HG03439 (cell line): Measurements from ENCODE around the gene NUP88.
A peak's percentile ranks its signal among the peaks of the same experiment; 100 is the strongest.

Source experiments
- ATAC-seq: cut with Tn5 transposase; IDR thresholded peaks from one replicate; pipeline ENCODE4 v1.9.1; 2021; ENCODE audit warnings: mild to moderate bottlenecking, moderate library complexity; ENCODE audit not compliant: unreplicated experiment

NUP88 gene

DNA sequence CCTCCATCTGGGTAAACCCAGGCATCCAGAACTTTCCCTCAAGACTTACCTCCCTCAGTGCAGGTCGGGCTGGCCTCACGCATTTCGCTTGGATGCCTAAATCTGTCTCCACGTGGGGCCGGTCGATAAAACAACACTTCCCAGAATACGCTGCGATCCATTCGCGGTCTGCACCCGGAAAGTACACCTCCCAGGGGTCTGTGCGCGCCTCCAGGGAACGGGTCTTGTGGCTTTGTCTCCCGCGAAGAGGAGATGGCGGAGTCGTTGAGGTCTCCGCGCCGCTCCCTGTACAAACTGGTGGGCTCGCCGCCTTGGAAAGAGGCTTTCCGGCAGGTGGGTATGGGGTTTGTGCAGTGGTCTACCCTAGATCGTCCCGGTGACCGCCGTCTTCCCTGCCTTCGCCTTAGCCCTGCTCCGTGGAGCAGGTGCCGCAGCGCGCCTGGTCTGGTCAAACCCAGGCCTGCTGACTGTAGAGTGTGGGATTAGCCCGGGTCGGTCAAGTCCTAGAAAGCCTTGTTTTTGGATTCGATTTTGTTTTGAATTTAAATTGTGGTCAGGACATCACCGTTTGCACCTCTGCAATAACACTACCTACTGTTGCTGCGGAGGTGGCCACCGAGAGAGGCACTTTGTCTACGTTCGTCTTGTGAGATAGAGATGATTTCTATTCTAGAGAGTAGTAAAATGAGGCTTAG lies 644 bp upstream of the NUP88 start, which contains the start of gene RPAIN:
Gene RPAIN (plus strand): TSS at position 224 of the 695 bp plus-strand sequence. CDS start 29 bp downstream, at position 253.
- ATAC-seq, result peak; percentile 52

DNA sequence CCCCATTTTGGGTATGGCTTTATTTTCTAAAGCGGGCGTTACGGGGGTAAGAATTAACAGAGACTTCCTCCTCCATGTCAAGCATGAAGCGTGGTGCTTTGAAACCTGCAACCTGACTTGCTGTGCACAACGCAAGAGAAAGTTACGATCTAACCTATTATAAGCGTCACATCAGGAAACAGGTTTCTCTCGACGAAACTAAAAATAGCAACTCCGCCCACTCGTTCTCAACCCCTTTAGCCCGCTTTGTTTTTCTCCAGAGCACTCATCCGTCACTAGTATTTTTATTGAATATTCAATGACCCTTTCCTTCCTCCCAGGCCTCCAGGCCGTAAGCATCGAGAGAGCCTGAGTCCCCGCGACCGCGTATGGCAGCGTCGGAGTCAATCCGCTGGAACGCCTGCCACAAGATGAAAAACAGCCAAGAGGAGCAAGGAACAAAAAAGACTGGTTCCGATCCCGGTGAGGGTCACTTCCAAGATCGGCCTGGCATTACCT lies 555 bp downstream of the NUP88 start:
- ATAC-seq, result peak; percentile 23

DNA sequence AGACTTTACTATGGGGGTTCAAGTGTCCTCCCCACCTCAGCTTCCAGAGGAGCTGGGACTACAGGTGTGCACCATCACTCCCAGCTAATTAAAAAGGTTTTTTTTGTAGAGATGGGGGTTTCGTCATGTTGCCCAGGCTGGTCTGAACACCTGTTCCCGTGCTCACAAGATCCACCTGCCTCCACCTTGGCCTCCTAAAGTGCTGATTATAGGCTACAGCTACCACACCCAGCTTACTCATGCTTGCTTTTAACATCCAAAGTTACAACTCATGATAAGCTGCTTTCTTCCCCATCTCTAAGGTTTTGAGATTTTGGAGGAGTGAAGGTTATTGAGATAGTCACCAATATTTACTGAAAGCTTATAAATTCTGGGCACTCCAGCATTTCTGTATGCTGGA lies 2.6 kb downstream of the NUP88 start:
- no peak for ATAC-seq

GRCh38 chr17:5413682-5414081 lies 5.8 kb downstream of the NUP88 start:
- no peak for ATAC-seq

DNA sequence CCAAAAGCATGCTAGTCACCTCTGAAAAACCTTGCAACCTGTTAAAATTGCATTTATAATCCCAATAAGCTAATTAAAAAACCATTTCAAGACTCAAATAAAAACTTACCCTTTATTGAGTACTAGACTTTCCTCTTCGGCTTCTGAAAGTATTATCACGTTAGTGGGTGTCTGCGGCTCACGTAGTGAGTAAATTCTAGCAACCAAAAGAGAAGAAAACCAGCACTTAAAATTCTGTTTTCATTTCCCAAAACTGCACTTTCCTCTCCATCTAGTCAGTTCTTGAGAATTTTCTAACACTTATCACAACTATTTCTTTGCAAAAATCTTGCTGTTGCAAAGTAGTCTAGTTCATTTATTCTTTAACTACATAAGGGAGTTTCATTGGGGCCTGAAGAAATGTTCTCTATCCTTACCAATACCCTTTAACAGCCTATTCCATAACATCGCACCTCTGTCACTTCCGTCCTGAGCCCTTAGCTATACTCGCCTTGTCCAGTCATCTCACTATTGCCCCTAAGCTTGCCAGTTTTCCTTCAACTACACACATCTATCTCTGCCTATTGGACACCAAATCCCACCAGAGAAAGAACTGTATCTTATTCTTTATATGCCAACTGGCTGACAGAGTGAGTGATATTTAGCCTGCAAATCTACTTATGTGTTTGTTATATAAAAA lies 8.7 kb downstream of the NUP88 start:
- ATAC-seq, result no peak

DNA sequence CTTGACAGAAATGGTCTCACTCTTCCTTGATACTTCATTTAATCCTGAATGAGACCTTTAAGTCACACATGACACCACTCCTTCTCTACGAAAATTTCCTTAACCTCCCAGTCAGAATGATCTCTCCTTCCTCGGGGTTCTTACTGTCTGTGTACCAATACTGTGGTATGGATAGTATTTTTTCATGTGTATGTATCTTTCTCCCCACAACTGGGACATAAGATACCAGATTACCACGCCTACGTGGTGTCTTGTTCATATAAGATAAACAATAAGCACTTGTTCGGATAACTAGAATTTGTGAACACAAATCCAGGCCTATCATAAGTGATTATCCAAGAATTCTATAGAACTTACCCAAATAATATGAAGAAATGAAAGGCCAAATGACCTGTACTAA lies 11.3 kb downstream of the NUP88 start:
- no peak for ATAC-seq

GRCh38 chr17:5405400-5405799 lies 14.1 kb downstream of the NUP88 start:
- ATAC-seq, result no peak

- no peak for ATAC-seq
These were observed 19.7 kb downstream of the NUP88 start for GRCh38 chr17:5399767-5400166.

DNA sequence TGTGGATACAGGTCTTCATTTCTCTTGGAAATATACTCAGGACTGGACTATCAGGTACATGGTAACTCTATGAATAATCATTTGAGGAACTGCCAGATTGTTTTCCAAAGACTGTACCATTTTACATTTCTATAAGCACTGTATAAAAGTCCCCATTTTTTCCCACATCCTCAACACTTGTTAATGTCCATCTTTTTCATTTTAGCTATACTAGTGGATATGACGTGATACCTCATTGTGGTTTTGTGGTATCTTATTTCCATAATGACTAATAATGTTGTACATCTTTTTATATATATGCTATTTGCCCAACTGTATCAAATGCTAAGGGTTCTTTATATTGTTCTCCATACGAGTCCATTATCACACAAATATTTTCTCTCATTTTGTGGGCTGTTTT lies 22.9 kb downstream of the NUP88 start:
- no peak for ATAC-seq

GRCh38 chr17:5391678-5392077 lies 27.8 kb downstream of the NUP88 start:
- no peak for ATAC-seq

DNA sequence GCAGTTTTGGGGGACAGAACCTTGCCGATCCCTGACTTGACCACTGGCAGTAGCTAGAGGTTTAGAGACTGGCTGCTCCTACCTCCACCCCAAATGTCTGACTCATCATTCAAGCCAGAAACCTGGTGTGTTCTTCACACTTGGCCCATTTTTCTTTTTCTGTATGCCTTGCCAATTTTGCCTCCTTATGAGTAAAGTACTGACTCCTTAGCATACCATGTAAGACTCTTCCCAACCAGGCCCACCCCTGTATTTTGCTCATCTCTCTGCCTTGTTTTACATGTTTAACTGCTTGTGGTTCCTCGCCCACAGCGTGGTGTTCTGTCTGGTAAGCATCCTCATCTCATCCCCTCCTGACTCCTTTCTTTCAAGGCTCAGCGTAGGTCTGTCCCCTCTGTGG lies 37.9 kb downstream of the NUP88 start:
- ATAC-seq, result no peak

- no peak for ATAC-seq
These were observed 38.8 kb downstream of the NUP88 start for GRCh38 chr17:5380491-5381135.

DNA sequence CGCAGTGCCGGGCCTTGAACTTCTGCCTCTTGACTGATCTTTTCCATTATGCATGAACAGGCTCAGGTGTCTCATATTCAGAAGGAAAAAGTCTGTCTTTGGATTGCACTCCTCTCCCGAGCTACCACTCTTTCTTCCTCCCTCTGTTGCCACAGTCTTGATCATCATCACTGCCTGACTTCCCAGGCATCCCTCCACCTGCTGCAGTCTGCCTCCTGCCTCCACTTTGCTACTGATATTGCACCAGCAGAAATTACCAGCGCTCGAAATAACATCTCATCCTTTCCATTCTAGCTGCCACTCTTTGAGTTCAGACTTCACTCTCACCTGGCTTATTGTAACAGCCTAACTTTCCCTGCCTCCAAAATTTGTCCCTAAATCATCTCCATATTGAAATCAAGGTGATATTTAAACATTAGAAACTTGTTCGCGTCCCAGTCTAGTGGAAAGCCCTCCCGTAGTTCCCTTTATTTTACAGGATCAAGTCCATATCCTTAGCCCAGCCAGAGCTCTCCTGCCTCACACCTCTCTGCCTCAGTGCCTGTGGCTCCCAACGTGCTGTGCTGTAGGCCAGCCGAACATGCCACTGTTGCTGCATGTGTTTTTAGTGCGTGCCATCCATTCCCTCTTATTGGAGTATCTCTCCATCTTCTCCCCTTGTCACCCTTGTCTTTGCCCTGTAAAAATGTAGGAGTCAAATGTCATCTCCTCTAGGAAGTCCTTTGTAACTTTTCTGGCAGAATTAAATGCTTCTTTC lies 39.9 kb downstream of the NUP88 start:
- ATAC-seq, result no peak

DNA sequence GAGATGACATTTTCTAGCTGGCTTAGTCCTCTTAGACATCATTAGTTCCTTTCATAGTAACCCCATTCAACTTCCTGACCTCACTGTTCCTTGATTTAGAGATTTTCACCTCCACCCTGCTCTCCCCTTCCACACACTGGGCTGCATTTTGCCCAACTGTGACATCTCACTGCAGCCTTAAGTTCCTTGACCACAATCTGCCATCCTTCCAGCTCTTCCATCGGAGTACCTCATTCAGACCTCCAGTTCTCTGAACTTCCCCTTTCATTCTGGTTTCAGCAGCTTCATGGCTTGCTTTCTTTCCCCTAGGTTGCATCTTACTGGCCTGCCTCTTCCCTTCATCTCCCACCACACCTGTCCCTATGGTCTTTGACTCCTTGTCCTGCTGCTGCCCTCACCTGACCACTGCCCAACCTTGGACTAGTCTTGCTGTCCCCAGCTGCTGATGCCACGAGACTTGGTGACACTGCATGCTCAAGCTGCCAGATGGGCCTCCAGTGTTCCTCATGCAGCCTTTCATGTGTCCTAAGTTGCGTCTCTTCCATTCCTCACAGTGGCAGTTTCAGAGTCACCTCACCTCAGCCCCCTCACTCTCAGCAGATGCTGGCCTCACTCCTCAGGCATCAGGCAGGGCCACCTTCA lies 40.8 kb downstream of the NUP88 start:
- no peak for ATAC-seq

- ATAC-seq, result no peak
These were observed 46.4 kb downstream of the NUP88 start for GRCh38 chr17:5373112-5373511.

- ATAC-seq, result no peak
These were observed 49.1 kb downstream of the NUP88 start for GRCh38 chr17:5370411-5370810.

GRCh38 chr17:5365831-5366230 lies 53.6 kb downstream of the NUP88 start:
- no peak for ATAC-seq

DNA sequence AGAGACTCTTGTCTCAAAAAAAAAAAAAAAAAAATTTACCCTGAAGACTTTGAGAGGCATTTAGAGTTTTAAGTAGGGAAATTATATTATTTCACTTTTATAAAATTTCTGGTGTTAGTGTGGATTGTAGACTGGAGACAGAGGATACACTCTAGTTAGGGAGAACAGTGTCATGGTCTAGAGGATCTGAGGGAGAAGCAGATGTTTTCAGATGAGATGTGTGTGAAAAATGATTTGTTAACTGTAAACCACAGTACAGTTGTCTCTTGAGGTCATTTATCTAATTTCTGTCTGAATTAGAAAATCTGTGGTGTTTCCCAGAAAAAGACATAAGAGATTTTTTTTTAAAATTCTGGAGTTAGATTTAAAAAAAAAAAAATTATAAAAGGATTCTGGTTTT lies 54.8 kb downstream of the NUP88 start:
- no peak for ATAC-seq

- no peak for ATAC-seq
These were observed 55.3 kb downstream of the NUP88 start for GRCh38 chr17:5364156-5364555.

- no peak for ATAC-seq
These were observed 57.2 kb downstream of the NUP88 start for GRCh38 chr17:5362162-5362811.
